GM12878 (cell line): ENCODE results near the gene CACNA2D4.

Experiments used
- CUX1 ChIP-seq: IDR thresholded peaks from 2 replicates; pipeline ENCODE4 v1.6.1; 2012; ENCODE audit warnings: improper control_type of control experiment, low read depth, low read length; ENCODE audit not compliant: insufficient replicate concordance
- EP300 ChIP-seq, 2 experiments: fragments of 150-350 bp in 1 of 2; IDR thresholded peaks; 2 replicates each; pipeline ENCODE4 v1.6.1; 2011 to 2012; ENCODE audit warnings: low read depth in 2 of 2, low read length in 2 of 2, borderline replicate concordance in 1 of 2, improper control_type of control experiment in 1 of 2, inconsistent platforms in 1 of 2; ENCODE audit not compliant: control insufficient read depth in 1 of 2

GRCh38 chr12:1911598-1912575 is 6.6 kb downstream of the CACNA2D4 start:
- no peak for TF ChIP-seq CUX1
- no peak for TF ChIP-seq EP300 (IDR thresholded peaks at IDR 0.05; ENCODE audit: borderline replicate concordance in 1 of 2, control insufficient read depth in 1 of 2, low read depth in 2 of 2, low read length in 2 of 2)
